Kidney (tissue), 14 donors: ENCODE results near the gene PARP8. TPM values are rescaled to one million over a fixed set of nuclear protein-coding genes. Genes with fewer than 3 reads are reported as not detected.

Source experiments
- DNase-seq, 5 donors: peaks; one replicate each; pipeline ENCODE4 v3.0.0-alpha.2; 2013 to 2020
- FAIRE-seq: peaks from 2 replicates; lab custom pipeline; 2012; peaks lifted over from hg19 to GRCh38; lab: Jason Lieb, UNC
- H3K27ac ChIP-seq, 2 donors: one replicate each; pipeline ENCODE4 v1.7.0; 2013; ENCODE audit warnings: low read depth in 2 of 2, low read length in 2 of 2, inconsistent platforms in 1 of 2
- H3K27me3 ChIP-seq: one replicate; pipeline ENCODE4 v1.7.1; 2013; ENCODE audit warnings: low read length, inconsistent platforms; ENCODE audit not compliant: control insufficient read depth, insufficient read depth
- H3K36me3 ChIP-seq, 3 donors: one replicate each; pipeline versions ENCODE4 v1.7.0 to v1.7.1; 2013; ENCODE audit warnings: low read length in 3 of 3, control low read depth in 1 of 3, inconsistent platforms in 1 of 3; ENCODE audit not compliant: insufficient read depth in 3 of 3, control insufficient read depth in 2 of 3
- H3K4me1 ChIP-seq, 3 donors: one replicate each; pipeline versions ENCODE4 v1.7.0 to v1.7.1; 2013; ENCODE audit warnings: low read length in 3 of 3, inconsistent platforms in 1 of 3, low read depth in 1 of 3; ENCODE audit not compliant: control insufficient read depth in 2 of 3, insufficient read depth in 2 of 3
- H3K4me3 ChIP-seq, 3 donors: one replicate each; pipeline versions ENCODE4 v1.7.0 to v1.8.1; 2013; ENCODE audit warnings: low read length in 3 of 3, control low read depth in 1 of 3, inconsistent platforms in 1 of 3
- H3K9ac ChIP-seq, 3 donors: one replicate each; pipeline versions ENCODE4 v1.7.0 to v1.7.1; 2013; ENCODE audit warnings: low read length in 3 of 3, control low read depth in 1 of 3, inconsistent platforms in 1 of 3
- H3K9me3 ChIP-seq, 3 donors: one replicate each; pipeline versions ENCODE4 v1.7.0 to v1.7.1; 2013; ENCODE audit warnings: low read length in 3 of 3, control low read depth in 1 of 3, inconsistent platforms in 1 of 3; ENCODE audit not compliant: control insufficient read depth in 2 of 3, insufficient read depth in 1 of 3
- intact Hi-C: fragments of 100-400 bp; cut with DNase I; formaldehyde crosslinking; loops from one replicate; pipeline ENCODE4 v1.11.1; 2022
- polyA plus RNA-seq: library from polyadenylated mRNA; stranded (reverse); fragments of 350-450 nt; fragmentation: Illumina TruSeq; extraction: RNeasy Lipid Tissue Mini Kit (QIAGEN cat#74804); gene quantifications from one replicate; pipeline ENCODE4 v1.2.3, GENCODE V29; 2014; ENCODE audit warnings: low read depth, low replicate concordance; ENCODE audit not compliant: insufficient read depth
- total RNA-seq: library from RNA; stranded (reverse); fragmentation: NEBNext Ultra II Directional; extraction: Animal tissue kit (Norgen Biotek cat#: 25700); gene quantifications from one replicate; pipeline ENCODE4 v1.2.1, GENCODE V29; 2021
- TF ChIP-seq, protein P1 (sequence below): IDR thresholded peaks from 3 replicates; pipeline ENCODE4 v1.5.1; 2012; ENCODE audit warnings: mild to moderate bottlenecking, moderate library complexity, borderline replicate concordance; ENCODE audit not compliant: insufficient read depth; ENCODE audit errors: extremely low read depth
- donor health status: control.
- donor health status: control.
- donor health status: control.
- donor health status: control.
- donor health status: control.
- donor health status: DM: yes; HTN: yes; CAD: no.
- donor health status: Normal renal cell carcinoma (clear cell type).

PARP8 gene
- total and polyA plus RNA-seq, 2 donors from 2014 or later: 3.4 to 42.5 TPM

DNA sequence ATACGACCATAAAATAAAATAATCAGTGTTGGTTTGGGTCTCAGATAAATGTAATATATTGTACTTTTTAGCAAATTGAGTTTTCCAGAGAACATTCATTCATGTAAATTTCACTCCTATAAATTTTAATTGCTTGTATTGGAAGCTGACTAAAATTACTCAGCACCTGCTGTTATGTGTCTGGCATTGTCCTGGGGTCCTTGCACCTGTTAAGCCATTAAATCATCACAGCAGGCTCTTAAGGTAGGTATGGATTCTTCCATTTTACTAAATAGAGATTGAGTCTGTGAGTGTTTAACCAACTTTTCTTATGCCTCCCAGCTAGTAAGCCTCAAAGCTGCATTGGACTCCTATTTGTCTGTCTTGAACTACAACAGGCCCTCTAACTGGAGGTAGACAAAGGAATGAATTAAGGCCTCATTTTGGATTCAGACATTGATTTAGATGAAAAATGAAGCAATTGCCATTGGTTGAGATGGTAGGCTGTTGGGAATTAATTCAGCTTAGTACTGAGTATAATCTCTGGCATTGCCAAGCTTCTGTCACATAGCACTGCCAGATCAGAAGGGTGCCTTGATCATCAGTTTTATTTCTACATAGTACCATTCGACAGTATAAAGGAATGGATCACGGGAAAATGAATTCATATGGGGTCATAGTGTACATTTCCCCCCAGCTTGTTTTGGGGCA lies 78.9 kb downstream of the PARP8 start:
- no peaks in the 10 kb centered on the region for H3K36me3 ChIP-seq
- intact Hi-C loops: no loop called here
- no peaks in the 10 kb centered on the region for H3K9me3 ChIP-seq
- TF ChIP-seq, protein P1, sequence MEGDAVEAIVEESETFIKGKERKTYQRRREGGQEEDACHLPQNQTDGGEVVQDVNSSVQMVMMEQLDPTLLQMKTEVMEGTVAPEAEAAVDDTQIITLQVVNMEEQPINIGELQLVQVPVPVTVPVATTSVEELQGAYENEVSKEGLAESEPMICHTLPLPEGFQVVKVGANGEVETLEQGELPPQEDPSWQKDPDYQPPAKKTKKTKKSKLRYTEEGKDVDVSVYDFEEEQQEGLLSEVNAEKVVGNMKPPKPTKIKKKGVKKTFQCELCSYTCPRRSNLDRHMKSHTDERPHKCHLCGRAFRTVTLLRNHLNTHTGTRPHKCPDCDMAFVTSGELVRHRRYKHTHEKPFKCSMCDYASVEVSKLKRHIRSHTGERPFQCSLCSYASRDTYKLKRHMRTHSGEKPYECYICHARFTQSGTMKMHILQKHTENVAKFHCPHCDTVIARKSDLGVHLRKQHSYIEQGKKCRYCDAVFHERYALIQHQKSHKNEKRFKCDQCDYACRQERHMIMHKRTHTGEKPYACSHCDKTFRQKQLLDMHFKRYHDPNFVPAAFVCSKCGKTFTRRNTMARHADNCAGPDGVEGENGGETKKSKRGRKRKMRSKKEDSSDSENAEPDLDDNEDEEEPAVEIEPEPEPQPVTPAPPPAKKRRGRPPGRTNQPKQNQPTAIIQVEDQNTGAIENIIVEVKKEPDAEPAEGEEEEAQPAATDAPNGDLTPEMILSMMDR: no peak
- FAIRE-seq (no peak), DNase-seq (no peak)
- no peak overlapping the region for H3K9ac ChIP-seq
- peak overlapping the region in 2 of 3 donors; percentile 66 to 76 for H3K4me3 ChIP-seq
- H3K27me3 ChIP-seq: no peaks in the 10 kb centered on the region
- peaks cover 0 to 6% (median 3%) of the 10 kb centered on the region in 3 donors for H3K4me1 ChIP-seq
- H3K27ac ChIP-seq: peak overlapping the region in 1 of 2 donors; percentile 62

DNA sequence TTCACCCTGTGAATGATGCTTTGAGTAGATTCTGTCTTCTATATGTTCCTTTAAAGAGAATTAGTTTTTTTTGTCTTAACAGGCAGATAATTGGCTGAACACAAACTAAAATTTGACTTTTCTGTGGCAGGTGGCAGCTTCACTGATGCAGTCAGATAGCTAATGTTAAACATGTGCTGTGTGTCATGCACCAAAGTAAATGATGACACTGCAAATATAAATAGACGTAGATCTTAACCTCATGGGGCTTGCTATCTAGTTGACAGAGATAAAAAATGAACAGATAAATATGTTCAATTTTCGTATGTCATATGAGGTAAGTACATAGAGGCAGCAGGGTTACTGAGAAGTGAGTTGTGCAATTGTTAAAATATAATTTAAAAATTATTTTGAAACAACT lies 82.7 kb downstream of the PARP8 start:
- intact Hi-C loops: no loop called here
- TF ChIP-seq, protein P1: no peak
- H3K4me1 ChIP-seq: peaks cover 0 to 6% (median 1%) of the 10 kb centered on the region in 3 donors
- no peaks in the 10 kb centered on the region for H3K9me3 ChIP-seq
- DNase-seq: no peak
- H3K27ac ChIP-seq: no peak overlapping the region
- H3K27me3 ChIP-seq: no peaks in the 10 kb centered on the region
- H3K36me3 ChIP-seq: no peaks in the 10 kb centered on the region
- no peak overlapping the region for H3K4me3 ChIP-seq
- no peak overlapping the region for H3K9ac ChIP-seq
- no peak for FAIRE-seq

DNA sequence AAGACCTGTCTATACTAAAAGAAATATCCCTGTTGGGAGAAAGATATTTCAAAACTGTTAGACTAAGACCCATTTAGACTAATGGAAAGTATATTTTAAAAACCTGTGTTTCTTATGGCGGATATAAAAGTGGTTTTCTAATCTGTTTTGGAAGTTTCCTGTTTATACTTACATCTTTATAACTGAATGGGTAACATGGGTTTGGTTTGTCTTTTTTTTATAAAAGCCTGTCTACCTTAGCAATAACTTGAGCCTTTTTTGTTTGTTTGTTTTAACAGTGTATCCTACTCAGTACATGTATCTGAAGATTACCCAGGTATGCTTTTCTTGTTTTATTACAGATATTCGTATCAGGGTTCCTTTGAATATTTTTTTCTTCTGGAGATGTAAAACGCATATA lies 83.4 kb downstream of the PARP8 start:
- H3K4me3 ChIP-seq: no peak overlapping the region
- no peaks in the 10 kb centered on the region for H3K36me3 ChIP-seq
- FAIRE-seq: no peak
- H3K27ac ChIP-seq: no peak overlapping the region
- peaks cover 0 to 6% (median 0%) of the 10 kb centered on the region in 3 donors for H3K4me1 ChIP-seq
- DNase-seq: no peak
- no peak overlapping the region for H3K9ac ChIP-seq
- H3K9me3 ChIP-seq: no peaks in the 10 kb centered on the region
- H3K27me3 ChIP-seq: no peaks in the 10 kb centered on the region
- TF ChIP-seq, protein P1: no peak
- intact Hi-C loops: no loop called here
